RPMI8226 (cell line): ENCODE data around the gene TAS2R40.
"Not testable (repeated sequence)": the region's sequence is repeated elsewhere in the genome, so short reads cannot be mapped to it uniquely, and the experiment has no call there.

ENCODE experiments used
- DNase-seq: peaks from one replicate; pipeline ENCODE4 v3.0.0-alpha.2; 2015

Gene TAS2R40

DNA sequence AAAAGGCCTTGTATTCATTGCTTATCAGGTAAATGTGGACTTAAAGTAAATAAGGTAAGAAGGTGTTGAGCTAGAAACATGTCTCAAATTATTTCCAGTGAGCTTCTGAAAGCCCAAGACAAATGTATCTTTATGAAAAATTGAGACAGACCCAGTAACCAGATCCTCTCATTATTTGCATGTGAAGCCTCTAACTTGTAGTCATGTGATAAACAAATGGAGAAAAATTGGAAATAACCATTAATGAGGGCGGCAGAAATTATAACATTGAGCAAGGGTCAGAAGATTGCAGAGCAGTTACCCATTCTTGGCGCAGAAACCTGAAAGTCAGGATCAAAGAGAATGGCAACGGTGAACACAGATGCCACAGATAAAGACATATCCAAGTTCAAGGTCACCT, at the start of gene TAS2R40:
TSS of gene TAS2R40 (plus strand) at position 301 of the 400 bp plus-strand sequence. CDS start at position 343, 42 bp downstream.
- no peak for DNase-seq

- peak; percentile 26 for DNase-seq
Observed at GRCh38 chr7:143172354-143172753, 49.5 kb upstream of the TAS2R40 start.

DNA sequence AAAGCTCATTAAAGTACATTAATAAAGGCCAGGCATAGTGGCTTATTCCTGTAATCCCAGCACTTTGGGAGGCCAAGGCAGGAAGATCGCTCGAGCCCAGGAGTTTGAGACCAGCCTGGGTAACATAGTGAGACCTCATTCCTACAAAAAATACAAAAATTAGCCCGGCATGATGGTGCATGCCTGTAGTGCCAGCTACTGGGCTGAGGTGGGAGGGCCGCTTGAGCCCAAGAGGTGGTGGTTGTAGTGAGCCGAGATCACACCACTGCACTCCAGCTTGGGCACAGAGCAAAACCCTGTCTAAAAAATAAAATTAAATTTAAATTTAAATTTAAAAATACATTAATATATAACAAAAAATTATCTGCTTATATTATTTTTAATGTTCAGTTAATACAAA, 45.7 kb upstream of the TAS2R40 start:
- no peak for DNase-seq

DNA sequence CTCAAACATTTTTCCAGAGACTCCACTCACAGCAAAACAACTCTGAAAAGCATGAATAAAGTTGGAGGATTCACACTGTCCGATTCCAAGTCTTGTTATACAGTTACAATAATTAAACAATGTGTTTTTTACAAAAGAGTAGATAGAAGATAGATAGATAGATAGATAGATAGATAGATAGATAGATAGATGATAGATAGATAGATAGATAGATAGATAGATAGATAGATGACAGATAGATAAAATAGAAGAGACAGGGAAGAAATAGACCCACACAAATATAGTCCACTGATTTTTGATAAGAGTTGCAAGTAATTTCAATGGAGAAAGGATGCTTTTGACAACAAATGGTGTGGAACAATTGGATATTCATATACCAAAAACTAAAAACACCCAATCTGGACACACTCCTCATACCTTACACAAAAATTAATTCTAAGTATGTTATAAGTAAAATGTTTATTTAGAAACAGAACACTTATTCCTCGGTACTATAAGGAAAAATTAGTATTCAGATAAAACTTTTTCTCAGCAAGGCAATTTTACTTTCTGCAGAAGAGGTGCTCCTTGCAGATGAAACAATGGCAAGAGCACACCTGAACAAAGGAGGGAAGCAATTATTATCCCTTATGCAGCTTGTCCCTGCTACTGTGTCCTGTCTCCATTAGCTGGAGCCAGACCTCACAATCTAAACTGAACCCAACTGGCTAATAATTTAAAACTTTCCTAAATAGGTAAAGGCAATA, 44.3 kb upstream of the TAS2R40 start:
- DNase-seq = no peak

DNA sequence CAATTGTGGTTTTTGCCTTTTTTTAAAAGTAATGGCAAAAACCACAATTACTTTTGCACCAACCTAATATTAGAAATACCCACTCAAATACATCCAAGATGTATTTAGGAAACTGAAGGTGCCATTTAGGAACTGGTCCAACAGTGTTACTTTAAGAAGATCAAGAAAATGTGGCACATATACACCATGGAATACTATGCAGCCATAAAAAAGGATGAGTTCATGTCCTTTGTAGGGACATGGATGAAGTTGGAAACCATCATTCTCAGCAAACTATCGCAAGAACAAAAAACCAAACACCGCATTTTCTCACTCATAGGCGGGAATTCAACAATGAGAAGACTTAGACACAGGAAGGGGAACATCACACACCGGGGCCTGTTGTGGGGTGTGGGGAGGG, 41.1 kb upstream of the TAS2R40 start:
- not testable (repeated sequence) for DNase-seq

DNA sequence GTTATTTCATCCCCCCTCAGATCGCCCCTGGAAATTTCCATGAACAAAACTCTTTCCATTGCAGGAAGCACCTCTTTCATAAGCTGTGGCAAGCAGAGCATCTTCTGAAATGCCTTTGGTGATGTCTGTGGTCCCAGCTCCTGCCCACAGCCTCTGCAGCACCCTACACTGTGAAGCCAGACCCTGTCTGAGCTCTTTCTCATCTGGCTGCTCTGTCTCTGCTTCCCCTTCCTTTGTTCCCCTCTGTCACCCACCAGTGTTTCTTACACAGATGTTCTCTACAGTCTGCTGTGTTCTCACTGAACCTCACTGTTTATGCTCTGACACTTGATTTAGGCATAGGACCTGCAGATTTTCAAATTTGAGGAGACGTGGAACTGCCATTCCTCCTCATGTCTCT, 40.5 kb upstream of the TAS2R40 start:
- DNase-seq = no peak

DNA sequence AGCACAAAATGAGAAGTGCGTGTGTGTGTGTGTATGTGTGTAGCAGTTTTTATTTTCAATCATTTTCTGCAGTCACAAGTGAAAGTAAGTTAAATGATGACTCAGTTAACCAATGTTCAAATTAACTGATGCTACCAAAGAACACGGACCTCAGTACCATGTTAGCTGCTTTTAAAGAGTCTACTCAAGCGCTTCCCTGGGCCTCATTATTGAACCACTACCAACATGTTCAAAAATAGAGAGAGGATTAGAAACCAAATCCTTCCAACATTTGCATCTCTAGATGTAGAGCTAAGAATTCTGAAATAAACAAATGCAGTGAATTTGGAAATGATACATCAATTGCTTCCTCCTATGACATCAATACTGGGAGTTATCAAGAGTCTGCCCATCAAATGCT, 38.8 kb upstream of the TAS2R40 start, which contains the start of gene TAS2R39:
TSS of gene TAS2R39 (plus strand) at position 396 of the 400 bp plus-strand sequence. CDS start at position 396, 0 bp downstream.
- DNase-seq = no peak

- DNase-seq = no peak
Observed at GRCh38 chr7:143185551-143185950, 36.3 kb upstream of the TAS2R40 start.

GRCh38 chr7:143188994-143189393, 32.8 kb upstream of the TAS2R40 start:
- no peak for DNase-seq

- no peak for DNase-seq
Observed at GRCh38 chr7:143193880-143194279, 28.0 kb upstream of the TAS2R40 start.

DNA sequence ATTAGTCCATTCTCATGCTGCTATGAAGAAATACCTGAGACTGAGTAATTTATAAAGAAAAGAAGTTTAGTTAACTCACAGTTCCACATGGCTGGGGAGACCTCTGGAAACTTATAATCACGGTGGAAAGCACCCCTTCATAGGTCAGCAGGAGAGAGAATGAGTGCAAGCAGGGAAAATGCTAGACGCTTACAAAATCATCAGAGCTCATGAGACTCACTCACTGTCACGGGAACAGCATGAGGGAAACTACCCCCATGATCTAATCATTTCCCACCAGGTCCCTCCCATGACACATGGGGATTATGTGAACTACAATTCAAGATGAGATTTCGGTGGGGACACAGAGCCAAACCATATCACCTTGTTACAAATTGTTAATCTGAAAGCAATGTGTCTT, 22.8 kb upstream of the TAS2R40 start:
- DNase-seq = no peak

- no peak for DNase-seq
Observed at GRCh38 chr7:143202161-143202560, 19.7 kb upstream of the TAS2R40 start.

DNA sequence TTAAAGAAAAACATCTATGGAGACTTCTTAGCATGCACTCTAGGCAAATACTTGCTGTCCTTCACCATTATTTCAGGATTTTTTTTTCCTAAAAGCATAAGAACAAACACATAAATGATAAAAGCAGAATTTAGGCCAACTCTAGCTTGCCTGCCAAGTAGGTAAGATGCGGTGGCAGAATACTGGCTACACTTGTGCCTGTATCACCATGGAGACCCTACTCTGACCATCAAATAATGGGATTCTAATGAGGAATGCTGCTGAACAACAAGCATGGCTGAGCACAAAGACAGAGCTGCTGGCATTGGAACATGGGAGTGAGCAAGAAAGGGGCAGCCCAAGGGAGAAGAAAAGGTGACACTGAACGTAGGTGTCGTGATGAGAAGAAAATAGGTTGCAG, 18.5 kb upstream of the TAS2R40 start:
- DNase-seq = no peak

- DNase-seq = peak; percentile 91
Observed at GRCh38 chr7:143205560-143206293, 16.1 kb upstream of the TAS2R40 start.

DNA sequence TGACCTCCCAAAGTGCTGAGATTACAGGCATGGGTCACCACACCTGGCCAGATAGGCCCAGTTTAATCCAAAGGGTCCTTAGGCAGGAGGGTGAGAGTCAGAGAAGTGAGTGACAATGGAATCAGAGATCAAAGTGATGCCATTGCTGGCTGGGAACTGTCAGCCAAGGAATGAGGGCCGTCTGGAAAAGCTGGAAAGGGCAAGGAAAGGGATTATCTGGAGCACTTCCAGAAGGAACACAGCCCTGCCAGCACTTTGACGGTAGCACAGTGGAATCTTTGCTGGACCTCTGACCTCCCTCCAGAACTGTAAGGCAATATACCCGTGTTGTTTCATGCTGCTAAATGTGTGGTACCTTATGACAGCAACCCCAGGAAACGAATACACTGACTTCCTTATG, 11.3 kb upstream of the TAS2R40 start:
- DNase-seq = no peak

DNA sequence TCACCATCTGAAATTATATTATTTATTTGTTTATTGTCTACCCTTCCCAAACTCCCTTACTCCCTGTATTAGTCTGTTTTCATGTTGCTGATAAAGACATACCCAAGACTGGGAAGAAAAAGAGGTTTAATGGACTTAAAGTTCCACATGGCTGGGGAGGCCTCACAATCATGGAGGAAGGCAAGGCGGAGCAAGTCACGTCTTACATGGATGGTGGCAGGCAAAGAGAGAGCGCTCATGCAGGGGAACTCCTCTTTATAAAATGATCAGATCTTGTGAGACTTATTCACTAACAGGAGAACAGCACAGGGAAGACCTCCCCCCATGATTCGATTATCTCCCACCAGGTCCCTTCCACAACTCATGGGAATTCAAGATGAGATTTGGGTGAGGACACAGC, 8.4 kb upstream of the TAS2R40 start:
- not testable (repeated sequence) for DNase-seq

- DNase-seq = peak; percentile 85
Observed at GRCh38 chr7:143214789-143215679, 6.8 kb upstream of the TAS2R40 start.

GRCh38 chr7:143216151-143216550, 5.7 kb upstream of the TAS2R40 start:
- no peak for DNase-seq

GRCh38 chr7:143216686-143217085, 5.2 kb upstream of the TAS2R40 start:
- no peak for DNase-seq

DNA sequence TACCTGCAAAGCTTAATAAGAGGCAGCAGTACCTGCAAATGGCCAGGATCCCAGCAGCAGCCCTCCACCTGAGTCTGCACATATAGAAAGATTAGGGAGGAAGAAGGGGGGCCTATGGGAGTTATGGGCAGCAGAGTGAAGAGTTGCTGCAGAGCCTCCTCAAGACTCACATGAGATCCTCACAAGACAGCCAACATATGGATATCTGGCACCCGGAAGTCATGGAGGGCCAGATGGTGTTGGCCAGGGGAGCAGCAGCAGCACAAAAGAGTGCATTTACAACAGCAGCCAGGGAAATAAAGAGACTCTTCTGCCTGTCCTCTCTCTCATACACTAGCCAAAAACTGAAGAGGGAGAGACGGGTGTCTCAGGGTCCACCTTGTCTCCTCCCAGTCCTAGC, 4.0 kb upstream of the TAS2R40 start:
- DNase-seq = no peak

- DNase-seq = no peak
Observed at GRCh38 chr7:143221286-143221685, 551 bp upstream of the TAS2R40 start.

GRCh38 chr7:143222782-143223181, 945 bp downstream of the TAS2R40 start:
- no peak for DNase-seq

DNA sequence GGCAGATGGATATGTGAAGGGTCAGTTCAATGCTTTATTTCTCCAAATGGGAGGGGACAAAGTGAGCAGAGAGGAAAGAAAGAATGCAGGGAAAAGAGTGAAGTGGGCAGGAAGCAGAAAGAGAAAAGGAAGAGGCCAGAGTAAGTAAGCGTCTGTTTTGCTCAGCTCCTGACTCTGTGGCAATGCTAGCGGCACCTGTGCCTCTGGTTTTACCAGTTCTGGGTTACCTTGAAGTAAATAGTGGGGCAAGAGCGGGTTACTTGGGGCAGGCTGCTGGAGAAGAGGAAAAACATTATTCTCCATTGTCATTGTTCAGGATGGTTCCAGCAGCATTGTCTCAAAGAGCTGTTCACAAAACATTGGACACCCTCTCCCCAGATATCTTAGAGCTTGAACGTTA, 1.9 kb downstream of the TAS2R40 start:
- DNase-seq = no peak
